ENCODE measurements around the gene FAM168A.

Gene FAM168A

GRCh38 chr11:73388265-73389133 is 209.4 kb downstream of the FAM168A start:
- no peak for DNase-seq (ENCODE audit: low spot score)

- DNase-seq (ENCODE audit: low spot score), result no peak
Observed at GRCh38 chr11:73387594-73388264, 210.2 kb downstream of the FAM168A start.

- DNase-seq (ENCODE audit: low spot score), result no peak
Observed at GRCh38 chr11:73386546-73386945, 211.4 kb downstream of the FAM168A start.

- DNase-seq (ENCODE audit: low spot score), result no peak
Observed at GRCh38 chr11:73386016-73386415, 211.9 kb downstream of the FAM168A start.

- DNase-seq (ENCODE audit: low spot score), result peak; percentile 31
Observed at GRCh38 chr11:73384872-73385689, 212.8 kb downstream of the FAM168A start.

GRCh38 chr11:73384531-73384871 is 213.4 kb downstream of the FAM168A start:
- DNase-seq (ENCODE audit: low spot score), result no peak

GRCh38 chr11:73384125-73384441 is 213.8 kb downstream of the FAM168A start:
- no peak for DNase-seq (ENCODE audit: low spot score)

GRCh38 chr11:73383249-73384124 is 214.4 kb downstream of the FAM168A start:
- DNase-seq (ENCODE audit: low spot score), result no peak

GRCh38 chr11:73382747-73383146 is 215.2 kb downstream of the FAM168A start:
- no peak for DNase-seq (ENCODE audit: low spot score)

GRCh38 chr11:73382183-73382582 is 215.7 kb downstream of the FAM168A start:
- DNase-seq (ENCODE audit: low spot score), result no peak

- DNase-seq (ENCODE audit: low spot score), result no peak
Observed at GRCh38 chr11:73381589-73381988, 216.3 kb downstream of the FAM168A start.

GRCh38 chr11:73380897-73381410 is 217.0 kb downstream of the FAM168A start:
- no peak for DNase-seq (ENCODE audit: low spot score)

GRCh38 chr11:73380331-73380730 is 217.6 kb downstream of the FAM168A start:
- DNase-seq (ENCODE audit: low spot score), result no peak

GRCh38 chr11:73379189-73379880 is 218.6 kb downstream of the FAM168A start:
- DNase-seq (ENCODE audit: low spot score), result no peak

GRCh38 chr11:73376803-73377629 is 220.9 kb downstream of the FAM168A start:
- DNase-seq (ENCODE audit: low spot score), result peak; percentile 69

GRCh38 chr11:73376160-73376802 is 221.6 kb downstream of the FAM168A start, which contains the start of gene RELT:
Gene RELT (plus strand): TSS chr11:73376399. CDS start chr11:73389137, 12,738 bp downstream.
- DNase-seq (ENCODE audit: low spot score), result peak; percentile 94

- no peak for DNase-seq (ENCODE audit: low spot score)
Observed at GRCh38 chr11:73375830-73376159, 222.1 kb downstream of the FAM168A start.

GRCh38 chr11:73374151-73374550 is 223.8 kb downstream of the FAM168A start:
- DNase-seq (ENCODE audit: low spot score), result no peak

- no peak for DNase-seq (ENCODE audit: low spot score)
Observed at GRCh38 chr11:73372375-73372993, 225.4 kb downstream of the FAM168A start.

Measured in CD4-positive, alpha-beta T cell treated with Interleukin-2 at 100 ng/mL for 4 hours (primary cell).